ENCODE results near the gene ALG1L2.
A peak's percentile ranks its signal among the peaks of the same experiment; 100 is the strongest.
"Not testable (repeated sequence)": the region's sequence is repeated elsewhere in the genome, so short reads cannot be mapped to it uniquely, and the experiment has no call there.

ALG1L2 gene

DNA sequence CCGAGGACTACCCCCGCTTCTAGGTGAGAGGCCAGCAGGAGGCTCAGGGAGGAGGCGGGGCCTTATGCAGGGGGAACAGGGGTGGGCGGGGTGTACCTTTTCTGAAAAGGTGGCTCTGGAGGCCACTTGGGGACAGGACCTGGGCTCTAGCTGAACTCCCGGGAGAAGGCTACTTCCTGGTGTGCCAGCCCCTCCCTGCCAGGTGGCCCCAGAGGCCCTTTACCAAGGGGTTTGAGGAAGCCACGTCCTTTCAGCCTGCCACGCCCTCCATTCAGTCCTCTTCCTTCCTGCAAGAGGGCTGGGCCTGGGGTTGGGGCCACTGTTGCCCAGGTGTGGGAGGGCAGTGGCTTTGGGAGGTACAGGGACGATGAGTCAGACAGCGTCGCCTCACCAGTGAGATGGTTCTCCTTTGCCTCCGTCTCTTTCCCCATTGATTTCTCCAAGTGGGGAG is 12.9 kb downstream of the ALG1L2 start:
- DNase-seq: not testable (repeated sequence)

DNA sequence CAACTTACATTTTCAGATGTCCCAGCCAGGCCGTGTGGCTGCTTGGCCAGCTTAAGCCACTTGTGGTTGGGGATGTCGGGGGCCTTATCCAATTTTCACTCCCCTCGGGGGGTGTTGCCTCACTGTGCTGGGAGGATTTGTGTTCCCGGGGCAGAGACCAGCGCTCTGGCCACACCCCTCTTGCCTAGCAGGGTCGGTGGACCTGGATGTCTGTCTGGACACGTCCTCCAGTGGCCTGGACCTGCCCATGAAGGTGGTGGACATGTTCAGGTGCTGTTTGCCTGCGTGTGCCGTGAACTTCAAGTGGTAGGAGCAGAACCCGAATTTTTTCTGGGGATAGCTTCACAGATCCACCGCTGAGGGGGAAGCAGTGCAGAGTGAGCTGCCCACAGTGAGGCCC is 14.2 kb downstream of the ALG1L2 start:
- DNase-seq: not testable (repeated sequence)

DNA sequence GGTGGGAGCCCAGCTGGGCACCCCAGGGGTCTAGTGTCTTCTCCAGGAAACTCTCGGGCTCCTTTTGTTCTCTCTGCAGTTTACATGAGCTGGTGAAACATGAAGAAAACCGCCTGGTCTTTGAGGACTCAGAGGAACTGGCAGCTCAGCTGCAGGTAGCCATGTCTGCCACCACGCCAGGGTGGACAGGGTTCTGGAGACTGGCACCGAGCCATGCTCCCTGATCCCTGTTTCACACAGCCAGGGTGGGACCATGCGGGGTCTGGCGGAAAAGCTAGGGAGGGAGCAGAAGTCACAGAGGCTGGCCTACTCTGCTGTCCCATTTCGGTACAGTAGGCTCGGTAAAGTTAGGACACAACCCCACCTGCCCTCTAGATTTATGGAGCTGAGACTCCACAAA is 15.5 kb downstream of the ALG1L2 start:
- not testable (repeated sequence) for DNase-seq

DNA sequence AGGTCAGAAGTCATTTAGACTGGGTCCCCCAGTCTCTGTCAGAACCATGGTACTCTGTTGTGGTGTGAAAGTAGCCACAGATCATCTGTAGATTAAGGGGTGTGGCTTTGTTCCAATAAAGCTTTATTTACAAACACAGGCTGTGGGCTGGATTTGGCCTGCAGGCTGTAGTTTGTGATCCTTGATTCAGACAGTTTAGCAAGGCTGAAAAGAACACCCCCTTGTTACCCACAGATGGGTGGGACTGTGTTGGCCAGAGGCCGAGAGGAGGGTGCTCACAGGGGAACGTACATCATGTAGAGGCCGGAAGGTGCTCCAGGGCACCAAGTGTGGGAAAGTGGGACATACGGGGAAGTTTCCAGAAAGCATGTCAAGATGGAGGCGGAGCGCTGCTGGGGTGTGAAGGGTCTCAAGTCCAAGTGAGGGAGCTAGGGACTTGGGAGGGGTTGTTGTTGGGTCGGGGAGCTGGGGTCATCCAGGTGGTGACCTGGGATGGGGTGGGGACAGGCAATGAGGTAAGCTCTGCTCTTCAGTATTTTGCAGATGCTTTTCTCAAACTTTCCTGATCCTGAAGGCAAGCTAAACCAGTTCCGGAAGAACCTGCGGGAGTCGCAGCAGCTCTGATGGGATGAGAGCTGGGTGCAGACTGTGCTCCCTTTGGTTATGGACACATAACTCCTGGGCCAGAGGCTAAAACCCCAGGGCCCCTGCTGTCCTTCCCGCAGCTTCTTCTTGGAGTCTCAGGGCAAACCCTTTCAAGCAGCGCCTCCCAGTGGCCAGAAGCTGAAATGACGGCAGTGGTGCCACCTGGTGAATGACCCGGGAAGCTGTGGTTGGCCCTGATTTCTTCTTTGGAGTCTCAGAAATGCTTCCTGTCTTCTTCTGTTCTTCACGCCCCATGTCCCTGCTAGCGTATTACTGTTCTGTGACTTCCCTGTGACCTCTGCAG is 16.3 kb downstream of the ALG1L2 start:
- not testable (repeated sequence) for DNase-seq

DNA sequence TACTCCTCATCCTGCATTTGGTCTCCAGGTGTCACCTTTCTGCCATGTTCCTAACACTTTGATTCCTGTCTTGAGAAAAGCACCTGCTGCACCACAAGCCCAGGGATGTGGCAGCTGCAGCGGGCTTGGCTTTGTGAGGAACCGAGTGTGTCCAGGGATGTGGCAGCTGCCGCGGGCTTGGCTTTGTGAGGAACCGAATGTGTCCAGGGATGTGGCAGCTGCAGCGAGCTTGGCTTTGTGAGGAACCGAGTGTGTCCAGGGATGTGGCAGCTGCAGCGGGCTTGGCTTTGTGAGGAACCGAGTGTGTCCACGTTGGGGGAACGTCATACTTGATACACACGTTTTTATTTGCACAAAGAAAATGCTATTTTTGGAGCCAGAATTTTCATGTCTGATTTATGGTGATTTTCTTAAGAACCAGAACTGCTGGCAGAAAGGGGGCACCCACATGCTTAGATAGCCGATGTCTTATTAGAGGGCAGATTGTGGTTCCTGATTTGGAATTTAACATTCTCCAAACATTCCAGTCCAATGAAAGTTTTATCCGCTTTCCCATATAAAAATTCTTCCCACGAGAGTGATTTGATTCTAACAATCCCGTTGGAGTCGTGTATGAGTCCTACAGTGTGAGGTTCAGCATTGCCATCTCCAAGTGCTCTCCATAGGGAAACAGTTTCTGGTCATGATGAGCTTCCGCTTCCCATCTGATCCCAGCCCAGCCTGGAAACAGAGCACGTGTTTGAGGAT is 17.2 kb downstream of the ALG1L2 start:
- DNase-seq: not testable (repeated sequence)

DNA sequence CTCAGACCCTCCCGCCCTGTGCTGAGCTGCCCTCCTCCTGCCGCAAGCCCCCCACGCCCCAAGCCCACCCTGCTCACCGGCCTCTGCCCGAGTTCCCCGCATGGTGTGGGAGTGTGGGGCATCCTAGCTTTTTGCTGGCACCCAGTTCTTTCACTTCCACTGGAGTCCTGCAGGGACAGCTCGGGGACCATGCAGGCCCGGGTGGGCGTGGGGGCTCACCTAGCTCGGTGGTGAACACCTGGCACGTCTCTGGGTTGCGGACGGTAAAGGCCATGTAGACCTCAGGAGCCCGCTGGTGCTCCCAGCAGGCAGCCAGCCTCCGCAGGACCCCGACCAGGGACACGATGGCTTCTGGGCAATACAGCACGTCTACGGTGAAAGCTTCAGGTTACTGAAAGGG is 20.9 kb downstream of the ALG1L2 start:
- not testable (repeated sequence) for DNase-seq

DNA sequence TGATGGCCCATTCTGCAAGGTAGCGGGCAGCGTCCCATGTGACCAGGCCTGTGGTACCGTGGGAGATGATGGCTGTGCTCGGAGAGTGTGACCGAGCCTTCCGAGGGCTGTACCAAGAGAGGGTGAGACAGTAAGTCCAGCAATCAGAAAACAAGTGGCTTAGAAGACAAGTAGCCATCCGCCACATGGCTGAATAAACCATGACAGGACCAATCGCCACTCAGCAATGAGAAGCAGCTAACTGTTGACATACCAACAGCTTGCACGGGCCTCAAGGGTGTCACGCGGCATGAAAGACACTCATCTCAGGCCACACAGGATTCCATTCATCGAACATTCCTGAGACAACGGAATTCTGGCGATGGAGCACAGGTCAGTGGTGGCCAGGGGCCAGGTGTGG is 22.6 kb downstream of the ALG1L2 start:
- not testable (repeated sequence) for DNase-seq

DNA sequence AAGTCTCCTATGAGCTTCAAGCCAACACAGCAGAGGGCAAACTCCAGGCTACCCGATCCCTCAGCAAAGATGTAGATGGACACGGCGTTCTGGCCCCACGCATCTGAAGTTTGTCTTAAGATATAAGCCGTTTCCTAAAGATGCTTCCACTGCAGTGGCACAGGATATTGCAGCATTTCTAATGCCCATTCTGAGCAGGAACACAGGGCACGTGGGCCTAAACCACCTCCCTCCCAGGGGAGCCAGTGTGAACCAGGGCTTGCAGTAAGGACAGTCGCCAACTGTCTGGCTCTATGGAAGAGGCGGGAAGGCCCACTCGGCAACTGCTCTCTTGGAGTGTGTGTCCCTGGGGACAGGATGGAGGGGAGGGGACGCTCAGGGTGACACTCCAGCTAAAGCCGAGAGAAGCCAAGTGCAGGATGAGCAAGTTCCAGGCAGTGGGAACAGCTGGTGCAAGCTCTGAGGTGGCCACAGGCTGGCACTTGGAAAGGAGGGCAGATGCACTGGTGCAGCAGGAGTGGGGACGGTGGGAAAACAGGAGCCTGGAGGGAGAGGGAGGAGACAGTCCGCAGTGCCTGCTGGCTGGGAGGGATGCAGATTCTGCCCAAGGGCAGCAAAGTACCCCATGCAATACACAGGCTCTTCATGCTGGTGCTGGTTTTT is 25.8 kb downstream of the ALG1L2 start:
- DNase-seq: not testable (repeated sequence)

DNA sequence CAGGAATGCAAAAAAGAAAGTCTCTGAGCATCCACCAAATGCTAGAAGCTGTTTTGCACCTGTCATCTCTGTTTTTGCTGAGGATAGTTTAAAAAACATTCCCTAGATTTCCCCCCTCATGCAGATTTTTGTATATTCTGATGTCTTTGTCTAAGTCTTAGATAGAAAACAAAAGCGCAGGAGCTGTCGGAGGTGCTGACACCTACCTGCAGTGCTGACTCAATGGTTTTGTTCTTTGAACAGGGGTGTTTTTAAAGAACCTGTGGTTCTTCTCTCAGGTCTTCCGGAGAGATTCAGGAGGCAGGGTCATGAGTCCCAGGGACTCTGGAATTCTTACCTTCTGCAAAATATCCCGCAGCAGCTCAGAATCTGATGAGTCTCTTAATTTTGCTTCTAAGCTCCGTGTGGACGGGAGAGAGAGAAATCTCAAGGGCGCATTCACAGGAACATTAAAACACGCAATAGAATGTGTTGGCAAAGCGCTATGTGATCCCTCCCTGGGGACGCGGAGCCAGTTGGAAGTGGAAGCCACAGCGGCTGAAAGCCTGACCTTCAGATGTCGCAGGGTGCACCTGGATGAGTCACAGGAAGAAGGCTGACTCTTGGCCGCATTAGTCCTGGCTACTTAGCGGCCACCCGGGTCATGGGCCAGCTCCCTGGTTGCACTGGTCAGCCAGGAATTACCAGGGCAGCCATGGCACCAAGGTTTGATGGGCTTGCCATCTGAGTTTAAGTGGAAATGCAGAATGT is 27.4 kb downstream of the ALG1L2 start:
- DNase-seq: not testable (repeated sequence)

DNA sequence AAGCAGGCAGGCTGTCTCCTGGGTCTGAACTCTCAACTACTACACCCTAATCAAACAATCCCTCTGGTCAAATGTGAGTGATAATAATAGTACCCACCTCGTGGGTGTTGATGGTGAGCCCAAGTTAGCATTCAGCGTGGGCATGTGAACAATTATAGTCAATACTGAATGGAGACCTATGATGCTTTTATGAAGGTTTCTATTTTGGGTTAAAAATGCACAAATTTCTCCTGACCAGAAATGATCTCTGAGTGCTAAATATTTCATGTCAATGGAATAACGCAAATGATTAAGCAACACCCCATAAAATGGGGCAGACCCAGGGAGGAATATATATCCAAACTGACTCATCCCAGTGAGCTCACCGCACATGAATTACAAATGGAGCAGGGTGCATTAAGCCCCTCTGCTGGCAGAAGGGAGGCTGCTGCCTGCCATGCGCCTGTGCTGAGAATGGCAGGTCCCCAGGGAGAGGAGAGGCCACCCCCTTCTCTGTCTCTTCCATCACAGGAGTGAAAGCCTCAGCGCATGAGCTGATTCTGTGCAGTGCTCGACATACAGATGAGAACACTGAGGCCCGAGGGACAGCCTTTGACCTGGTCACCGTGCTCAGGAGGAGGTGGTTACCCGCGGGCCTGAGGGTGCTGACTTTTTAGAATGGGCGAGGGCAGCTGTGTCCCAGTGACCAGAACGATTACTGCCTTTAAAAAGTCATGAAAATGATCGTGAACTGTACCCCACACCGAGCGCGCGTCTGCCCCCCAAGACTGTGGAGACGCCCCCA is 28.9 kb downstream of the ALG1L2 start:
- DNase-seq: not testable (repeated sequence)

DNA sequence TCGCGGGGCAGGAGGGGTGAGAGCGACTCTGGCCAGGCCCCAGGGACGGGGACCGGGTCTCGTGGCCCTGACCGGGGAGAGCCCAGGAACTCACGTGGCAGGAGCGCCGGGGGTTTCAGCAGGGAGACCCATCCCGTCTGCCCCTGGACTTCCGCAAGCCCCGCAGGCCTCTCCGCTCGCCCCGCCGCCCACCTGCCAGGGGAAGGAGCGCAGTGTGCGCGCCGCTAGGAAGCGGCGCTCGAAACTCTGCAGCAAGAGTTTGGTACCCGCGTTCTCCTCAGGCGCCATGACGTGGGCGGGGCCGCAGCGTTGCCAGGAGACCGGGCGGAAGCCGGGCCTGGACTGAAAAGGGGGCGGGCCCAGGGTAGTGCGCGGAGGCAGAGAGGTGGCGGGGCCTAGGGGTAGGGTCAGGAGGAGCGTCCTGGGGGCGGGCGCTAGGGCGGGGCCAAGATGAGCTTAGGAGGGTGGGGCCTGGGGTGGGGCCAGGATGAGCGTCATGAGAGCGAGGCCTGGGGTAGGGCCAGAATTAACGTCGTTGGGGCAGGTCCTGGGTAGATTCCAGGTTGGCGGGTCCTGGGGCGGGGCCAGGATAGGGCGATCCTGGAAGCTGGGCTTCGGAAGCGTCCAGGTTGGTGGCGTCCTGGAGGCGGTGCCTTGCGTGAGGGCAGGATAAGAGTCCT is 29.7 kb downstream of the ALG1L2 start:
- DNase-seq: peak; percentile 84

DNA sequence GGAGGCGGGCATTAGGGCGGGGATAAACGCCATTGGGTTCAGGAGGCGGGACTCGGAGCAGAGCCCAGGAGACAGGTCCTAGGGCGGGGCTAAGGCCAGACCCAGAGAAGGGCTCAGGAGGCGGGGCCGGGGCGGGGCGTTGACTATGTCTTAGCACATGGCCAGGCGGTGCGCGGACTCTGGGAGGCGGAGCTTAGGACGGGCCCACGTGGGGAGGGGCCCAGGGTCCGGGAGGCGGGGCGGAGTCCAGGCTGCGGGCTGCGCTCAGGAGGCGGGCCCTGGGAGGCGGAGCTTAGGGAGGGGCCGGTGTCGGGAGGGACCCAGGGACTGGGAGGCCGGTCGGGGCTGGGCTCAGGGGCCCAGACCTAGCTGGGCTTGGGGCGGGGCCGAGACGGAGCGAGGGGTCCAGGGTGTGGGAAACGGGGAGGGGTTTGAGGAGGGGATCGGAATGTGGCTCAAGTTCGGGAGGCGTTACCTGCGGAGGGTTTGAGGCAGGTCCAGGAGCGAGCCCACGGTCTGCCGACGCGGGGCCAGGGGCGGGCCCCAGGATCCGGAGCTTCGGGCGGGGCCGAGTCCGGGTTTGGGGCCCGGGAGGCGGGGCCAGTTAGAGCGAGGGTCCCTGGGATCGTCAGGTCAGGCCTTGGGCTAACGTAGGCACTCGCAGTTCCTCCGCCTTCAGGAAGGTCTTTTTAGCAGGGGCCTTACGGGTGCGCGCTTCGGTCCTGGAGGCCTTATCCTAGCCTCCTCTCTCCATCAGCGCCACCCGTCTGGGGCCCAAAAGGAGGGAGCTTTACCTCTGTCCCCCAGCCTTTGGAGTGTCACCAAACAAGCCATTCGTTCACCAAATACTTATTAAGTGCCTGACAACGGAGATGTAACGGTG is 30.5 kb downstream of the ALG1L2 start:
- peak; percentile 76 for DNase-seq

DNA sequence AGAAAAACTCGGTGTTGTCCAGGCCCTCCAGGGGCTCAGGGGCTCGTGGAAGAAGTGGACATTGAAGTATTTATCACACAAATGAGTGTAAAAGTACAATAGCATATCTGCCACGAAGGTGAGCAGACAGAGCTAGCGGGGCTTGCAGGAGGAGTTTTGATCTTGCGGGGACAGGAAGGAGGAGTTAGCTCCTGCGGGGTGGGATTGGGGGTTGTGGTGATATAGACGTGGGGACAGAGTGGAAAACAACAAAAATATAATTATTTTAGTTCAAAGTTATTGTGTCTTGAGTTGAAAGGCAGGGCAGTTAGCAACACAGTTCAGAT is 31.1 kb downstream of the ALG1L2 start:
- not testable (repeated sequence) for DNase-seq

DNA sequence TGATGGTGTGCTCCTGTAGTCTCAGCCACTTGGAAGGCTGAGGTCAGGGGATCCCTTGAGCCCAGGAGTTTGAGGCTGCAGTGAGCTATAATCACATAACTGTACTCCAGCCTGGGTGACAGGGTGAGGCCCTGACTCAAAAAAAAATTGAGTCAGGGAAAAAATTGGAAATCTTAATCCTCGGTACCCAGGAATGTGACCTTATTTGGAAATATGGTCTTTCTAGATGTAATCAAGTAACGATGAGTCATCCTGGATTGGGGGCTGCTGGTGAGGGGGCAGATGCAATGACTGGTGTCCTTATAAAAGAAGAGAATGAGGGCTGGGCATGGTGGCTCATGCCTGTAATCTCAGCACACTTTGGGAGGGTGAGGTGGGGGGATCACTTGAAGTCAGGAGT is 33.8 kb downstream of the ALG1L2 start:
- DNase-seq: not testable (repeated sequence)

DNA sequence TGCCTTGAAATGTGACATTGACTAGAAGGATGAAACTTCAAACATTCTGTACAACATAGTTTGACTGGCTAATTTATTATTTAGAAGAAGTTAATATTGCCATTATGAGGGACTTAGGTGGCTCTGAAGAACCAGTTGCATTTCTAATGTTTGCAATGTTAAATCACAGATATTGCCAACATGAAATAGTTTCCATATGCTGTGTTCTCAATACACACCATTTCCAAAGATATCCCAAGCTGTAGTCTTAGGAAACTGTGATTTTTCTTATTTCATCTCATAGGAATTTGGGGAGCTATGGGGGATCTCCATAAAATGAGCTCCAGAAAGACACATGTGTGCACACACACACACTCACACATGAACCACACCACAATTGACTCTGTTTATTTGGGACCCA is 36.3 kb downstream of the ALG1L2 start:
- DNase-seq: no peak

DNA sequence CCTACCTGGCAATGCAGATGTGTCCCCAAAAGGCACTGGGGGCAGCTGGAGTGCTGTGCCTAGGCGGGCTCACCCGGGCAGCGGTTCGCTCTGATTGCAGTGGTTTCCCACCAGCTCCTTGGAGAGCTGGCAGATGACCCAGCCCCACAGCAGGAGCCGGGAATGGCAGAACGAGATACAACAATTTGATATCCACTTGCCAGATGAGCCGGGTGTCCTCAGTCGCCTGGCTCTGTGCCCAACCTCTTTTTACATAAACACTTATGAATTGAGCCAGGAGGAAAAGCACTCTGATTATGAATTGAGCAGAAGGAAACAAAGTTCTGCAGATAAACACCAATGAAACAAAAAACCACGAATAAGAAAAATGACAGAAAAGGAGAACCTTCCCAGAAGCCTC is 38.2 kb downstream of the ALG1L2 start:
- DNase-seq: peak; percentile 24

DNA sequence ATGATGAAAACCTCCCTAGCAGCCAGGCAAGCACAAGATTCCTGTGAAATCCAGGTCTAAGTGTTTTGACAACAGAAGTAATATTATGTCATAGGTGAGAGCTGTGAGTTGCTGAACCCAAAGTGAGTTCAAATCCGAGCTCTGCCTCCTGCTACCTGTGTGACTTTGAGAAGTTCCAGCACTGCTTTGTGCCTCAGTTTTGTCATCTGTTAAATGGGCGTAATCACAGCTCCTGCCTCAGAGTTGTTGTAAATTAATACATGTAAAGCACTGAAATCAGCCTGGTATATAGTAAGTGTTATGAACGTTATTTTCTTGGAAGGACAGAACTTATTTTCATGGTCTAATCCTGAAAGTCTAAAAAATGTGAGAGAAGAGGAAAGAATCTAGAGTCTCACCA is 38.7 kb downstream of the ALG1L2 start:
- DNase-seq: not testable (repeated sequence)

DNA sequence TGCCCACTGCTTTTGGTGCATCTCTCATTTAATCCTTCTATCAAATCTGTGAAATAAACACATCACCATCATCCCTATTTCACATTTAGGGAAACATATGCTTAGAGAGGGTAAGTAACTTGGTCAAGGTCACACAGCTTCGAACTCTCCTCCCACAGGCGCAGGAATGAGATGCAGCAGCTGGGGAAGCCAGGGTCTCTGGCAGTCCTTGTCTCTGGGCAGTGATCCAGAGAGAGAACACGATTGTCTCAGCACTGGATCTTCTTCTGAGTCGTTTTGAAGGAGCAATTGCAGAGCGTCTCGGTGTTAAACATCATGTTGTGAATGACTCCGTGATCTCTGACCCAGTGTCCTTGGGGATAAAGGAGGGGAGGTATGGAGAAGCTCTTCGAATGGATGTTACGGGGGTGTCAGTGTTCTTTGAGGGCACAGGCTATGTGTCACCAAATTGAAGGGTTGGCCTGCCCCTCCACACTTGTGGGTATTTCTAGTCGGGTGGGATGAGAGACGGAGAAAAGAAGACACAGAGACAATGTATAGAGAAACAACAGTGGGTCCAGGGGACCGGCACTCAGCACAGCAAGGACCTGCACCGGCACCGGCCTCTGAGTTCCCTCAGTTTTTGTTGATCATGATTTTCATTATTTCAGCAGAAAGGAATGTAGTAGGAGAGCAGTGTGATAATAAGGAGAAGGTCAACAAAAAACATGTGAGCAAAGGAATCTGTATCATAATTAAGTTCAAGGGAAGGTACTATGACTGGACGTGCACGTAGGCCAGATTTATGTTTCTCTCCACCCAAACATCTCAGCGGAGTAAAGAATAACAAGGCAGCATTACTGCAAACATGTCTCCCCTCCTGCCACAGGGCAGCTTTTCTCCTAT is 41.5 kb downstream of the ALG1L2 start:
- DNase-seq: not testable (repeated sequence)

DNA sequence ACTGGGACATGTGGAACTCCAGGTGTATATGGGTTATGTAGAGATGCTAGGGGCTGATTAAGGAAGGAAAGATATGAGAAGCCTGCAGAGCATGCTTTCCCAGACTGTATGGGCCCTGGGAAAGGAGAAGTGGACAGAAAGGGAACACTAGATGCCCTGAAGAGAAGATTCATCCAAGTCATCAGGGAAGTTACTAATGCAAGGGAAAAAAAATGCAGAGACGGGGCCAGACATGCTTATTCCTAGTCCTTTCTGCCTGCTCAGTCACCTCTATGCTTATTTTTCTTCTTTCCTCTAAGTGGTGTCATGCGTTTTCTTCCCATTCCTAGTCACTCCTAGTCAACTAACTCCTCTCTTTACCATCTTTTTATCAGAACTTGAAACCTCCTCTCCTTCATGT is 43.8 kb downstream of the ALG1L2 start:
- not testable (repeated sequence) for DNase-seq
